Measurements from ENCODE around the gene SH3RF3.

DNA sequence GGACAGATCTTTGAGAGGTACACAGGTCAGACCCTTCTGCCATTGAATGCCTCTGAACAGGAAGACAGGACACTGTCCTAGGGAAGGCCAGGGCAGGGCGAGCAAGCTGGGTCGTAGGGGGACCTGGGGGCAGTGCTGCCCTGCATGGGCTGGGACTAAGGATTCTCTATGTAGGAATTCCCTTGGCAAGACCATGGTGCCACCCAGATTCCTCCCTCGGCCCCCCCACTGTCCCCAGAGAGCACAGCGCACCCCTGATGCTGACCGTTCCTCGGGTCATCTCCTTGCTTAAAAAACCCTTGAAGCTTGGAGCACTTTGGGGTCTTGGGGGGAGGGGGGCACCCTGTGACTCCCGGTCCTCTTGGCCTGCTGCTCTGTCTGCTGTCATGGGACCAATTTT is 289.7 kb downstream of the SH3RF3 start:
- TF ChIP-seq, protein P1, sequence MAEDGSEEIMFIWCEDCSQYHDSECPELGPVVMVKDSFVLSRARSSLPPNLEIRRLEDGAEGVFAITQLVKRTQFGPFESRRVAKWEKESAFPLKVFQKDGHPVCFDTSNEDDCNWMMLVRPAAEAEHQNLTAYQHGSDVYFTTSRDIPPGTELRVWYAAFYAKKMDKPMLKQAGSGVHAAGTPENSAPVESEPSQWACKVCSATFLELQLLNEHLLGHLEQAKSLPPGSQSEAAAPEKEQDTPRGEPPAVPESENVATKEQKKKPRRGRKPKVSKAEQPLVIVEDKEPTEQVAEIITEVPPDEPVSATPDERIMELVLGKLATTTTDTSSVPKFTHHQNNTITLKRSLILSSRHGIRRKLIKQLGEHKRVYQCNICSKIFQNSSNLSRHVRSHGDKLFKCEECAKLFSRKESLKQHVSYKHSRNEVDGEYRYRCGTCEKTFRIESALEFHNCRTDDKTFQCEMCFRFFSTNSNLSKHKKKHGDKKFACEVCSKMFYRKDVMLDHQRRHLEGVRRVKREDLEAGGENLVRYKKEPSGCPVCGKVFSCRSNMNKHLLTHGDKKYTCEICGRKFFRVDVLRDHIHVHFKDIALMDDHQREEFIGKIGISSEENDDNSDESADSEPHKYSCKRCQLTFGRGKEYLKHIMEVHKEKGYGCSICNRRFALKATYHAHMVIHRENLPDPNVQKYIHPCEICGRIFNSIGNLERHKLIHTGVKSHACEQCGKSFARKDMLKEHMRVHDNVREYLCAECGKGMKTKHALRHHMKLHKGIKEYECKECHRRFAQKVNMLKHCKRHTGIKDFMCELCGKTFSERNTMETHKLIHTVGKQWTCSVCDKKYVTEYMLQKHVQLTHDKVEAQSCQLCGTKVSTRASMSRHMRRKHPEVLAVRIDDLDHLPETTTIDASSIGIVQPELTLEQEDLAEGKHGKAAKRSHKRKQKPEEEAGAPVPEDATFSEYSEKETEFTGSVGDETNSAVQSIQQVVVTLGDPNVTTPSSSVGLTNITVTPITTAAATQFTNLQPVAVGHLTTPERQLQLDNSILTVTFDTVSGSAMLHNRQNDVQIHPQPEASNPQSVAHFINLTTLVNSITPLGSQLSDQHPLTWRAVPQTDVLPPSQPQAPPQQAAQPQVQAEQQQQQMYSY (CRISPR knock-in tag; IDR thresholded peaks at IDR 0.05) = no peak
- TF ChIP-seq CTCF (IDR thresholded peaks at IDR 0.05) (no peak), IRF2 (CRISPR knock-in tag; IDR thresholded peaks at IDR 0.05; ENCODE audit: borderline replicate concordance, low read depth) (no peak), ELF4 (CRISPR knock-in tag; IDR thresholded peaks at IDR 0.05; ENCODE audit: low read depth) (no peak), JUN (CRISPR knock-in tag; IDR thresholded peaks at IDR 0.05) (no peak), HMGA2 (CRISPR knock-in tag; IDR thresholded peaks at IDR 0.05) (no peak), JAZF1 (CRISPR knock-in tag; IDR thresholded peaks at IDR 0.05) (no peak), RELA (CRISPR knock-in tag; IDR thresholded peaks at IDR 0.05; ENCODE audit: borderline replicate concordance) (no peak)
- TF ChIP-seq, protein P2, sequence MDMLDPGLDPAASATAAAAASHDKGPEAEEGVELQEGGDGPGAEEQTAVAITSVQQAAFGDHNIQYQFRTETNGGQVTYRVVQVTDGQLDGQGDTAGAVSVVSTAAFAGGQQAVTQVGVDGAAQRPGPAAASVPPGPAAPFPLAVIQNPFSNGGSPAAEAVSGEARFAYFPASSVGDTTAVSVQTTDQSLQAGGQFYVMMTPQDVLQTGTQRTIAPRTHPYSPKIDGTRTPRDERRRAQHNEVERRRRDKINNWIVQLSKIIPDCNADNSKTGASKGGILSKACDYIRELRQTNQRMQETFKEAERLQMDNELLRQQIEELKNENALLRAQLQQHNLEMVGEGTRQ (CRISPR knock-in tag; IDR thresholded peaks at IDR 0.05) = no peak

All from WTC11 (cell line).